ENCODE measurements around the gene PFKP. TPM values are rescaled to one million over a fixed set of nuclear protein-coding genes. Genes with fewer than 3 reads are reported as not detected.

Gene PFKP
- total RNA-seq, 1 experiment from 2014 or later = 971 TPM

- in situ Hi-C loops (cut with HindIII; ENCODE audit: low pct_unique_long_range_greater_than_20kb, low sequenced_read_pairs) = no loop called here
- DNase-seq (ENCODE audit: low read depth) = peak; percentile 85
Observed at GRCh38 chr10:3090914-3091787, 23.8 kb downstream of the PFKP start.

GRCh38 chr10:3091921-3092320 lies 24.6 kb downstream of the PFKP start:
- in situ Hi-C loops (cut with HindIII; ENCODE audit: low pct_unique_long_range_greater_than_20kb, low sequenced_read_pairs) = no loop called here
- DNase-seq (ENCODE audit: low read depth) = no peak

GRCh38 chr10:3093996-3094395 lies 26.6 kb downstream of the PFKP start:
- DNase-seq (ENCODE audit: low read depth) = no peak
- in situ Hi-C loops (cut with HindIII; ENCODE audit: low pct_unique_long_range_greater_than_20kb, low sequenced_read_pairs) = no loop called here

- DNase-seq (ENCODE audit: low read depth) = no peak
- in situ Hi-C loops (cut with HindIII; ENCODE audit: low pct_unique_long_range_greater_than_20kb, low sequenced_read_pairs) = no loop called here
Observed at GRCh38 chr10:3094609-3095036, 27.3 kb downstream of the PFKP start.

GRCh38 chr10:3095373-3096139 lies 28.2 kb downstream of the PFKP start:
- peak; percentile 97 for DNase-seq (ENCODE audit: low read depth)
- in situ Hi-C loops (cut with HindIII; ENCODE audit: low pct_unique_long_range_greater_than_20kb, low sequenced_read_pairs) = no loop called here

- in situ Hi-C loops (cut with HindIII; ENCODE audit: low pct_unique_long_range_greater_than_20kb, low sequenced_read_pairs) = no loop called here
- no peak for DNase-seq (ENCODE audit: low read depth)
Observed at GRCh38 chr10:3096149-3096548, 28.8 kb downstream of the PFKP start.

GRCh38 chr10:3097160-3097559 lies 29.8 kb downstream of the PFKP start:
- in situ Hi-C loops (cut with HindIII; ENCODE audit: low pct_unique_long_range_greater_than_20kb, low sequenced_read_pairs) = no loop called here
- DNase-seq (ENCODE audit: low read depth) = no peak

GRCh38 chr10:3098689-3099088 lies 31.3 kb downstream of the PFKP start:
- in situ Hi-C loops (cut with HindIII; ENCODE audit: low pct_unique_long_range_greater_than_20kb, low sequenced_read_pairs) = no loop called here
- no peak for DNase-seq (ENCODE audit: low read depth)

GRCh38 chr10:3099291-3100092 lies 32.1 kb downstream of the PFKP start:
- no peak for DNase-seq (ENCODE audit: low read depth)
- in situ Hi-C loops (cut with HindIII; ENCODE audit: low pct_unique_long_range_greater_than_20kb, low sequenced_read_pairs) = no loop called here

GRCh38 chr10:3100093-3100792 lies 32.9 kb downstream of the PFKP start:
- in situ Hi-C loops (cut with HindIII; ENCODE audit: low pct_unique_long_range_greater_than_20kb, low sequenced_read_pairs) = no loop called here
- no peak for DNase-seq (ENCODE audit: low read depth)

GRCh38 chr10:3100856-3101640 lies 33.7 kb downstream of the PFKP start:
- in situ Hi-C loops (cut with HindIII; ENCODE audit: low pct_unique_long_range_greater_than_20kb, low sequenced_read_pairs) = no loop called here
- DNase-seq (ENCODE audit: low read depth) = no peak

GRCh38 chr10:3102720-3103427 lies 35.5 kb downstream of the PFKP start:
- in situ Hi-C loops (cut with HindIII; ENCODE audit: low pct_unique_long_range_greater_than_20kb, low sequenced_read_pairs) = no loop called here
- DNase-seq (ENCODE audit: low read depth) = peak; percentile 79

- DNase-seq (ENCODE audit: low read depth) = no peak
- in situ Hi-C loops (cut with HindIII; ENCODE audit: low pct_unique_long_range_greater_than_20kb, low sequenced_read_pairs) = no loop called here
Observed at GRCh38 chr10:3103646-3104045, 36.3 kb downstream of the PFKP start.

GRCh38 chr10:3104251-3104918 lies 37.0 kb downstream of the PFKP start:
- in situ Hi-C loops (cut with HindIII; ENCODE audit: low pct_unique_long_range_greater_than_20kb, low sequenced_read_pairs) = no loop called here
- no peak for DNase-seq (ENCODE audit: low read depth)

GRCh38 chr10:3105166-3105565 lies 37.8 kb downstream of the PFKP start:
- no peak for DNase-seq (ENCODE audit: low read depth)
- in situ Hi-C loops (cut with HindIII; ENCODE audit: low pct_unique_long_range_greater_than_20kb, low sequenced_read_pairs) = no loop called here

- no peak for DNase-seq (ENCODE audit: low read depth)
- in situ Hi-C loops (cut with HindIII; ENCODE audit: low pct_unique_long_range_greater_than_20kb, low sequenced_read_pairs) = no loop called here
Observed at GRCh38 chr10:3105905-3106304, 38.6 kb downstream of the PFKP start.
